ENCODE measurements around the gene FAM171A2. TPM values are rescaled to one million over a fixed set of nuclear protein-coding genes. Genes with fewer than 3 reads are reported as not detected.

FAM171A2 gene
- total RNA-seq, 1 experiment from 2014 or later = 29.9 TPM

- ChIA-PET POLR2A (no interaction called here), CTCF (interaction anchor here (0.6 to 1.5 kb wide), 4 partner anchors 19 to 586 kb away, joined by 3 to 6 read pairs (median 5); partner anchors contain the start of genes C1QL1 and FAM171A2)
- TF ChIP-seq ATF1 (CRISPR knock-in tag; IDR thresholded peaks at IDR 0.05) (no peak), ZNF512 (CRISPR knock-in tag; IDR thresholded peaks at IDR 0.05; ENCODE audit: borderline replicate concordance) (no peak), E2F5 (CRISPR knock-in tag; IDR thresholded peaks at IDR 0.05) (no peak), ZNF671 (CRISPR knock-in tag; IDR thresholded peaks at IDR 0.05) (no peak), KAT7 (CRISPR knock-in tag; IDR thresholded peaks at IDR 0.05; ENCODE audit: borderline replicate concordance) (no peak), PREB (CRISPR knock-in tag; IDR thresholded peaks at IDR 0.05; ENCODE audit: borderline replicate concordance) (no peak), GRHL2 (CRISPR knock-in tag; IDR thresholded peaks at IDR 0.05; ENCODE audit: insufficient replicate concordance, severe bottlenecking) (no peak), CBFB (CRISPR knock-in tag; IDR thresholded peaks at IDR 0.05; ENCODE audit: low read depth) (no peak), TEAD4 (CRISPR knock-in tag; IDR thresholded peaks at IDR 0.05) (no peak), ZBTB21 (CRISPR knock-in tag; IDR thresholded peaks at IDR 0.05; ENCODE audit: borderline replicate concordance) (no peak), ARID4B (CRISPR knock-in tag; IDR thresholded peaks at IDR 0.05; ENCODE audit: borderline replicate concordance) (no peak), NFE2L1 (CRISPR knock-in tag; IDR thresholded peaks at IDR 0.05) (no peak)
- TF ChIP-seq, protein P1, sequence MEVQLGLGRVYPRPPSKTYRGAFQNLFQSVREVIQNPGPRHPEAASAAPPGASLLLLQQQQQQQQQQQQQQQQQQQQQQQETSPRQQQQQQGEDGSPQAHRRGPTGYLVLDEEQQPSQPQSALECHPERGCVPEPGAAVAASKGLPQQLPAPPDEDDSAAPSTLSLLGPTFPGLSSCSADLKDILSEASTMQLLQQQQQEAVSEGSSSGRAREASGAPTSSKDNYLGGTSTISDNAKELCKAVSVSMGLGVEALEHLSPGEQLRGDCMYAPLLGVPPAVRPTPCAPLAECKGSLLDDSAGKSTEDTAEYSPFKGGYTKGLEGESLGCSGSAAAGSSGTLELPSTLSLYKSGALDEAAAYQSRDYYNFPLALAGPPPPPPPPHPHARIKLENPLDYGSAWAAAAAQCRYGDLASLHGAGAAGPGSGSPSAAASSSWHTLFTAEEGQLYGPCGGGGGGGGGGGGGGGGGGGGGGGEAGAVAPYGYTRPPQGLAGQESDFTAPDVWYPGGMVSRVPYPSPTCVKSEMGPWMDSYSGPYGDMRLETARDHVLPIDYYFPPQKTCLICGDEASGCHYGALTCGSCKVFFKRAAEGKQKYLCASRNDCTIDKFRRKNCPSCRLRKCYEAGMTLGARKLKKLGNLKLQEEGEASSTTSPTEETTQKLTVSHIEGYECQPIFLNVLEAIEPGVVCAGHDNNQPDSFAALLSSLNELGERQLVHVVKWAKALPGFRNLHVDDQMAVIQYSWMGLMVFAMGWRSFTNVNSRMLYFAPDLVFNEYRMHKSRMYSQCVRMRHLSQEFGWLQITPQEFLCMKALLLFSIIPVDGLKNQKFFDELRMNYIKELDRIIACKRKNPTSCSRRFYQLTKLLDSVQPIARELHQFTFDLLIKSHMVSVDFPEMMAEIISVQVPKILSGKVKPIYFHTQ (CRISPR knock-in tag; IDR thresholded peaks at IDR 0.05) = no peak
- H3K36me3 Mint-ChIP-seq = no peaks in the 10 kb centered on the region
- peaks cover 14% of the 10 kb centered on the region for H3K4me1 Mint-ChIP-seq
- ATAC-seq (no peak), DNase-seq (ENCODE audit: low spot score) (no peak)
- H3K4me3 Mint-ChIP-seq = no peak overlapping the region
- H3K9me3 Mint-ChIP-seq = no peaks in the 10 kb centered on the region
- peaks cover 48% of the 10 kb centered on the region for H3K27me3 Mint-ChIP-seq (ENCODE audit: low read depth)
- H3K27ac Mint-ChIP-seq = no peak overlapping the region
Observed at GRCh38 chr17:44381810-44382305, 18.2 kb upstream of the FAM171A2 start.

DNA sequence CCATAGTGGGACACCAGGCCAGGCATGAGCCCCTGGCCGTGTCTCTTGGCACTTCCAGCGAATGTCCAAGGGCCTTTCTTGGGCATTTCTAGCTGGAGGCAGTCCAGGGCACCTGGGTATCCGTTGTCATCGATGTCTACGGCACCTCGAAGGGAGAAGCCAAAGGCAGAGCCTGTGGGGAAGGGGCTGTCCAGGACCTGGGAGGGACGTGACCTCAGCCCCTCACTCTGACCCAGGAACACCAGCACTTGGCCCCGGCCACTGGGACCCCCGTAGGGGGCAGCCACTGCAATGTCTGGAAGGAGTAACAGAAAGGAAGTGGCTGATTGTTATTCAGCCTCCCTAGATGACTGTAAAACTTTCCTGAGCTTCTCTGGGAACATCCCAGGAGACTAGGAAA, 17.1 kb upstream of the FAM171A2 start:
- Mint-ChIP-seq H3K36me3 (no peaks in the 10 kb centered on the region), H3K4me1 (peaks cover 13% of the 10 kb centered on the region), H3K9me3 (no peaks in the 10 kb centered on the region), H3K4me3 (no peak overlapping the region), H3K27me3 (ENCODE audit: low read depth) (peaks cover 37% of the 10 kb centered on the region), H3K27ac (no peak overlapping the region)
- ATAC-seq = no peak
- DNase-seq (ENCODE audit: low spot score) = no peak
- CTCF ChIA-PET = interaction anchor here (0.9 to 1.7 kb wide), 3 partner anchors 18 to 171 kb away, joined by 3 to 5 read pairs (median 3); partner anchors contain the start of gene FAM171A2
- POLR2A ChIA-PET = no interaction called here
- TF ChIP-seq, protein P2, sequence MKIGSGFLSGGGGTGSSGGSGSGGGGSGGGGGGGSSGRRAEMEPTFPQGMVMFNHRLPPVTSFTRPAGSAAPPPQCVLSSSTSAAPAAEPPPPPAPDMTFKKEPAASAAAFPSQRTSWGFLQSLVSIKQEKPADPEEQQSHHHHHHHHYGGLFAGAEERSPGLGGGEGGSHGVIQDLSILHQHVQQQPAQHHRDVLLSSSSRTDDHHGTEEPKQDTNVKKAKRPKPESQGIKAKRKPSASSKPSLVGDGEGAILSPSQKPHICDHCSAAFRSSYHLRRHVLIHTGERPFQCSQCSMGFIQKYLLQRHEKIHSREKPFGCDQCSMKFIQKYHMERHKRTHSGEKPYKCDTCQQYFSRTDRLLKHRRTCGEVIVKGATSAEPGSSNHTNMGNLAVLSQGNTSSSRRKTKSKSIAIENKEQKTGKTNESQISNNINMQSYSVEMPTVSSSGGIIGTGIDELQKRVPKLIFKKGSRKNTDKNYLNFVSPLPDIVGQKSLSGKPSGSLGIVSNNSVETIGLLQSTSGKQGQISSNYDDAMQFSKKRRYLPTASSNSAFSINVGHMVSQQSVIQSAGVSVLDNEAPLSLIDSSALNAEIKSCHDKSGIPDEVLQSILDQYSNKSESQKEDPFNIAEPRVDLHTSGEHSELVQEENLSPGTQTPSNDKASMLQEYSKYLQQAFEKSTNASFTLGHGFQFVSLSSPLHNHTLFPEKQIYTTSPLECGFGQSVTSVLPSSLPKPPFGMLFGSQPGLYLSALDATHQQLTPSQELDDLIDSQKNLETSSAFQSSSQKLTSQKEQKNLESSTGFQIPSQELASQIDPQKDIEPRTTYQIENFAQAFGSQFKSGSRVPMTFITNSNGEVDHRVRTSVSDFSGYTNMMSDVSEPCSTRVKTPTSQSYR (CRISPR knock-in tag; IDR thresholded peaks at IDR 0.05) = no peak
- TF ChIP-seq, protein P3, sequence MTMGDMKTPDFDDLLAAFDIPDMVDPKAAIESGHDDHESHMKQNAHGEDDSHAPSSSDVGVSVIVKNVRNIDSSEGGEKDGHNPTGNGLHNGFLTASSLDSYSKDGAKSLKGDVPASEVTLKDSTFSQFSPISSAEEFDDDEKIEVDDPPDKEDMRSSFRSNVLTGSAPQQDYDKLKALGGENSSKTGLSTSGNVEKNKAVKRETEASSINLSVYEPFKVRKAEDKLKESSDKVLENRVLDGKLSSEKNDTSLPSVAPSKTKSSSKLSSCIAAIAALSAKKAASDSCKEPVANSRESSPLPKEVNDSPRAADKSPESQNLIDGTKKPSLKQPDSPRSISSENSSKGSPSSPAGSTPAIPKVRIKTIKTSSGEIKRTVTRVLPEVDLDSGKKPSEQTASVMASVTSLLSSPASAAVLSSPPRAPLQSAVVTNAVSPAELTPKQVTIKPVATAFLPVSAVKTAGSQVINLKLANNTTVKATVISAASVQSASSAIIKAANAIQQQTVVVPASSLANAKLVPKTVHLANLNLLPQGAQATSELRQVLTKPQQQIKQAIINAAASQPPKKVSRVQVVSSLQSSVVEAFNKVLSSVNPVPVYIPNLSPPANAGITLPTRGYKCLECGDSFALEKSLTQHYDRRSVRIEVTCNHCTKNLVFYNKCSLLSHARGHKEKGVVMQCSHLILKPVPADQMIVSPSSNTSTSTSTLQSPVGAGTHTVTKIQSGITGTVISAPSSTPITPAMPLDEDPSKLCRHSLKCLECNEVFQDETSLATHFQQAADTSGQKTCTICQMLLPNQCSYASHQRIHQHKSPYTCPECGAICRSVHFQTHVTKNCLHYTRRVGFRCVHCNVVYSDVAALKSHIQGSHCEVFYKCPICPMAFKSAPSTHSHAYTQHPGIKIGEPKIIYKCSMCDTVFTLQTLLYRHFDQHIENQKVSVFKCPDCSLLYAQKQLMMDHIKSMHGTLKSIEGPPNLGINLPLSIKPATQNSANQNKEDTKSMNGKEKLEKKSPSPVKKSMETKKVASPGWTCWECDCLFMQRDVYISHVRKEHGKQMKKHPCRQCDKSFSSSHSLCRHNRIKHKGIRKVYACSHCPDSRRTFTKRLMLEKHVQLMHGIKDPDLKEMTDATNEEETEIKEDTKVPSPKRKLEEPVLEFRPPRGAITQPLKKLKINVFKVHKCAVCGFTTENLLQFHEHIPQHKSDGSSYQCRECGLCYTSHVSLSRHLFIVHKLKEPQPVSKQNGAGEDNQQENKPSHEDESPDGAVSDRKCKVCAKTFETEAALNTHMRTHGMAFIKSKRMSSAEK (CRISPR knock-in tag; IDR thresholded peaks at IDR 0.05; ENCODE audit: borderline replicate concordance) = no peak

All from WTC11 (cell line).